Right cardiac atrium (tissue), 5 donors: ENCODE data around the gene CNGA2. TPM values are rescaled to one million over a fixed set of nuclear protein-coding genes. Genes with fewer than 3 reads are reported as not detected.

ENCODE experiments used
- ATAC-seq, 2 donors: fragments of 200-7000 bp; cut with Tn5 transposase; one replicate each; pipeline versions ENCODE4 v1.8.0 to v1.9.1; 2020; ENCODE audit warnings: moderate library complexity in 2 of 2, mild to moderate bottlenecking in 1 of 2
- DNase-seq, 3 donors: peaks; one replicate each; pipeline ENCODE4 v3.0.0-alpha.2; 2020
- H3K27ac ChIP-seq: one replicate; pipeline ENCODE4 v1.5.1; 2013; ENCODE audit warnings: mild to moderate bottlenecking, low read length, control low read depth, moderate library complexity
- H3K27me3 ChIP-seq: one replicate; pipeline ENCODE4 v1.6.1; 2013; ENCODE audit not compliant: control insufficient read depth, insufficient read depth
- H3K4me1 ChIP-seq: one replicate; pipeline ENCODE4 v1.6.1; 2013; ENCODE audit warnings: low read length; ENCODE audit not compliant: control insufficient read depth, insufficient read depth
- H3K4me3 ChIP-seq: one replicate; pipeline ENCODE4 v1.5.1; 2013; ENCODE audit warnings: low read length, control low read depth
- H3K9me3 ChIP-seq: one replicate; pipeline ENCODE4 v1.6.1; 2013; ENCODE audit warnings: low read length; ENCODE audit not compliant: control insufficient read depth
- WGBS: extraction: QIAGEN DNeasy Blood & Tissue Kit; methylation state at CpG from one replicate; pipeline ENCODE4 v1.1.7; 2013; 5-methylcytosine and 5-hydroxymethylcytosine counted together
- intact Hi-C, 4 donors: fragments of 100-400 bp; cut with DNase I; formaldehyde crosslinking; loops; one replicate each; pipeline versions ENCODE4 v1.11.0 to v1.14.0; 2022 to 2023
- polyA plus RNA-seq: library from polyadenylated mRNA; stranded (reverse); fragments of 200-250 nt; gene quantifications from one replicate; pipeline ENCODE4 v1.2.3, GENCODE V29; 2013
- total RNA-seq, 4 donors: library from RNA; stranded (reverse); fragmentation: NEBNext Ultra II Directional; extraction: Animal tissue kit (Norgen Biotek cat#: 25700); gene quantifications; one replicate each; pipeline ENCODE4 v1.2.1, GENCODE V29; 2021
- donor health status: healthy with polysubstance abuse.
- donor health status: DM: no; HTN: yes; CAD: no.
- donor health status: DM: no; HTN: no; CAD: no.
- donor health status: DM: no; HTN: yes; CAD: no; lungs with severe emphysema.
- donor health status: DM: yes; HTN: yes; CAD: no.

Gene CNGA2
- total and polyA plus RNA-seq, 5 donors = not detected

DNA sequence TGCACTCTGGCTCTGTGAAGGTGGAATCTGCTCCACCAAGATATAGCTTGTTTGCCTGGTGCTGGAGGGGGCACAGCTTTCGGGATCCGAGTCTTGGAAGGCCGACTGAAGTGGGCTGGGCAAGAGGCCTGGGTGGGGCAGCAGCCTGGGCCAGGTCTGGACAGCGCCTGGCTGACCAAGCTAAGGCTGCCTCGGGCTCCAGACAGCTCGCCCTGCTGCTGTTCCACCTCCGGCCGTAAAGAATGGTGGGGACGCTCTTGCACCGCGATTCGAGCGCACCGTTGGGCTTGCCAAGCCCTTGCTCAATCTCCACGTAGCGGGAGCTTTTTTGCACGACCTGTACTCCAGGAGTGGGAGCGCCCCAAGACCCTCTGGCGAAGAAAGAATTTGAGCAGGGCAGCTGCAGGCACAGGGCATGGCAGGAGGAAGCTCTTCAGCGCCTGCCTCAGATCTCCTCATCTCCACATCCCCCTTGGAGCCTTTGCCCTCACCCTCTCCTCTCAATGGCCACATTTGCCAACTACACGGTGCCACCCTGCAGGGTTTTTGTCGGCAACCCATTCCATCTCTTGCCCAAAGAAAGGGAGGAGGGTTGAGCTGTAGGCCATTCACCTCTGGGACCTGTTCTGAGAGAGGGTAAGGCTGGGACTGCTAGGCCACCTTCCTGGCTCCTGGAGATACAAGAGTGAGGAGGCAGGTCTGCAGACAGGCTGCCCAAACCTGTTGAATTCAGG lies 18.9 kb downstream of the CNGA2 start:
- H3K27me3 ChIP-seq = no peaks in the 10 kb centered on the region
- ATAC-seq = peak; percentile 88 to 90
- intact Hi-C loops = loop anchor here (2.0 to 10.0 kb wide), 4 partner anchors 874 to 1061 kb away; no protein-coding TSS in a partner anchor
- no peak overlapping the region for H3K27ac ChIP-seq
- no peak overlapping the region for H3K4me3 ChIP-seq
- DNase-seq = peak; percentile 49 to 79 (median 78)
- H3K9me3 ChIP-seq = no peaks in the 10 kb centered on the region
- no peaks in the 10 kb centered on the region for H3K4me1 ChIP-seq
- WGBS = 10% methylated on average over 22 of the region's 22 CpGs

DNA sequence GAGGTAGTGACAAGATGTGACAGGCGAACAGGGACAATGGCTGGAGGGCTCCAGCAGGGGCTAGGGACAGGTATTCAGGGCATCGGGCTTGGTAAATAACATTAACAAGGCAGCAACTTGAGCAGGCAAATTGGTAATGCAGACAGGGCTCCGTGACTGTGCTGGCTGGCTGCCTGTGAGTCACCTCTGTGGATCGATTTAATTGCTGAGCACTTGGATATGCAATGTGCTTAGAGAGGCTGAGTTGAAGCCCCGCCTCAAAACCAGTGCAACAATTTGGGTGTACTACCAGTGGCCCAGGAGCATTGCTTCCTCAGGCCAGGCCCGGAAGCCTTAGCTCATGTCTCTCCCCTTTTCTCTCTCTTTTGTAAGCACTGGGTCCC lies 19.5 kb downstream of the CNGA2 start:
- ATAC-seq (no peak), DNase-seq (peak in 1 of 3 donors; percentile 37)
- no peaks in the 10 kb centered on the region for H3K27me3 ChIP-seq
- 78% methylated on average over 6 of the region's 6 CpGs for WGBS
- intact Hi-C loops = loop anchor here (5.0 to 10.0 kb wide), 3 partner anchors 873 to 1061 kb away; no protein-coding TSS in a partner anchor
- H3K4me1 ChIP-seq = no peaks in the 10 kb centered on the region
- H3K4me3 ChIP-seq = no peak overlapping the region
- H3K9me3 ChIP-seq = no peaks in the 10 kb centered on the region
- no peak overlapping the region for H3K27ac ChIP-seq

DNA sequence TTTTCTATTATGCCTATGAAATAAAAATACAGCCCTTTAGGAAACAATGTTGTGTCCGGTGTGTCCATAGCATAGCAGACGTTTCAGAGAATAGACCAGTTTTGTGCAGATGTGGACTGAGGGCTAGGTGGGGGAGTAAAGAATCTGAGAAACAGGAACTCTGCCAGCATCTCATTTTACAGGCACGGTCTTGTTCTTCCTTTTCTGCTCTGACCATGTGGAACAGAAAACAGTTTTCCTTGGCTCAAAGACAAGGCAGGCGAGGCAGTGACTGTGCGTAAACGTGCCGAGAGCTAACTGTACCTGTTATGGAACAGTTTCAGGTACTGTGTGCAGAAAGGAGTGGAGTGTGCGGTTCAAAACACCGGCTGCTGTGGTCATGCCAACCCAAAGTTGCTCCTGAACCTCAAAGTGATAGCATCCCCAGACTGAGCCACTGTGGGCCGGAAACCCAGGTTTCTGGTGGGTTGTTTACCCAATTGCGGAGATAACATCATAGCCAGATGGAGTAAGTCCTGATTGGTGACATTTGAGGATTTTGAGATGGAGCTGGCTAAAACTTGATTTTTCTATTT lies 20.2 kb downstream of the CNGA2 start:
- H3K27me3 ChIP-seq = no peaks in the 10 kb centered on the region
- H3K4me3 ChIP-seq = no peak overlapping the region
- H3K27ac ChIP-seq = no peak overlapping the region
- ATAC-seq = no peak
- DNase-seq = no peak
- no peaks in the 10 kb centered on the region for H3K9me3 ChIP-seq
- intact Hi-C loops = loop anchor here (5.0 to 10.0 kb wide), 3 partner anchors 873 to 1060 kb away; no protein-coding TSS in a partner anchor
- no peaks in the 10 kb centered on the region for H3K4me1 ChIP-seq
- WGBS = 70% methylated on average over 11 of the region's 11 CpGs

DNA sequence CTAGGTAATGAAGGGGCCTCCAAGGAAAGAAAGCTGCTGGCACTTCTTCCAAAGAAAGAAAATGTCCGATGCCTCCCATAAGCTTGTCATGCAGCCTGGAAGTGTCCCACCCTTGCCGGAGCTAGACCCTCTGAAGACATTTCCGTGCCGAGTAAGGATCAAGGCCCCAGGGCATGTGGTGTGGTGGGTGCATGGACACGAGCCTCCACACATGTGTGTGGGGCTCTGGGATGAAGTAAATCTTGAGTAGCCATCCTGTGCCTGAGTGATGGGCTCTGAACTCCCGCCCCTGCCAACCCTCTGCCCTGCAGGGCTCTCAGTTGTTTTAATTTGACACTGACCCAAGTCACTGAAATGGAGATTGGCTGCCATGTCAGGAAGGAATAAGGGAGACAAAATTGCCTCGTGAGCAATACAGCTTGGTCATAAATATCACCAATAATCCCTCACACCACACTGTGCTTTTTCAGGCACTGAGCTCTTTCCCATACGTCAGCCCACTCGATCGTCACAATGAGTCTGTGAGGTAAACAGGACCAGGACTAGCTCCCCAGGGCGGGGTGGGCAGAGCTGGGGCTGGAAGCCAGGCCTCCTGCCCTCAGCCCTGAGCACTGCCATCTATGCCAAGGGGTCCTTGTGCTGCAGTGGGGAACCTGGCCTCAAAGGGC lies 24.6 kb downstream of the CNGA2 start:
- 90% methylated on average over 11 of the region's 11 CpGs for WGBS
- H3K27ac ChIP-seq = no peak overlapping the region
- intact Hi-C loops = loop anchor here in 1 of 4 donors (10.0 kb wide), 1 partner anchor 1056 kb away; no protein-coding TSS in a partner anchor

DNA sequence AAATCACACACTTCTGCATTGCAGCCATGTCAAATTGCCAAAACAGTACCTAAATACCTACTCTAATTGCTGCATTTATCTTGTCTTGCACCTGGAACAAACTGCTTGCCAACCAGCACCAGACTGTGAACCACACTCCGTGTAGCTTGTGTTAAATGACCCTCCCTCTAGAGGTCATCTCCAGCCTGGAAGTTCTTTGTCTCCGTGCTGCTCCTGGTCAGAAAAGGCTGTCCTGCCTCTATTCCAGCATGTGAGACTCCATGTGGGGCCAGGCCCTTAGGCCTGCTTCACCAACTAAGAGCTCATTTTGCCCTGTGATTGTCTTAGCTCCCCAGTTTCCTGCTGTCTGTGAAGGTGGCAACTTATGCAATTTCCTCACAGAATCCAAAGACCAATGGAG lies 28.3 kb downstream of the CNGA2 start:
- Histone ChIP-seq H3K4me3 (no peak overlapping the region), H3K27me3 (no peaks in the 10 kb centered on the region), H3K9me3 (no peaks in the 10 kb centered on the region), H3K4me1 (no peaks in the 10 kb centered on the region), H3K27ac (no peak overlapping the region)
- 42% methylated on average over 2 of the region's 2 CpGs for WGBS
- ATAC-seq (no peak), DNase-seq (no peak)
- intact Hi-C loops = no loop called here

More for the DNA sequence above, 24.6 kb downstream of the CNGA2 start:
- DNase-seq (no peak), ATAC-seq (no peak)
- Histone ChIP-seq H3K27me3 (no peaks in the 10 kb centered on the region), H3K4me3 (no peak overlapping the region), H3K9me3 (no peaks in the 10 kb centered on the region), H3K4me1 (no peaks in the 10 kb centered on the region)

DNA sequence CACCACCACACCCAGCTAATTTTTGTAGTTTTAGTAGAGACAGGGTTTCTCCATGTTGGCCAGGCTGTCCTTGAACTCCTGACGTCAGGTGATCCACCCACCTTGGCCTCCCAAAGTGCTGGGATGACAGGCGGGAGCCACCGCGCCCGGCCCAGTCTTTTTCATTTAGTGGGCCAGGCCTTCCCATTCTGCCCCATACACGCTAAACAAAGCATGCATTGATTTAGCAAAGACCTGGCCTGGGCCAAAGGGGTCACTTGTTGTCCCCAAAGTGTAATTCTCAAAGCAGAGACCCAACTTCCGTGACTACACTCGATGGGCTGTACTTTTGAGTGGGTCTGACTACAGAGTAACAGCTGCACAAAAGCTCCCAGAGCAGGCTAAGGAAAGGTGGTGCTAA lies 29.2 kb downstream of the CNGA2 start:
- WGBS = 95% methylated on average over 8 of the region's 8 CpGs
- Histone ChIP-seq H3K4me3 (no peak overlapping the region), H3K27me3 (no peaks in the 10 kb centered on the region), H3K9me3 (no peaks in the 10 kb centered on the region), H3K4me1 (no peaks in the 10 kb centered on the region), H3K27ac (no peak overlapping the region)
- ATAC-seq (no peak), DNase-seq (no peak)
- intact Hi-C loops = no loop called here

DNA sequence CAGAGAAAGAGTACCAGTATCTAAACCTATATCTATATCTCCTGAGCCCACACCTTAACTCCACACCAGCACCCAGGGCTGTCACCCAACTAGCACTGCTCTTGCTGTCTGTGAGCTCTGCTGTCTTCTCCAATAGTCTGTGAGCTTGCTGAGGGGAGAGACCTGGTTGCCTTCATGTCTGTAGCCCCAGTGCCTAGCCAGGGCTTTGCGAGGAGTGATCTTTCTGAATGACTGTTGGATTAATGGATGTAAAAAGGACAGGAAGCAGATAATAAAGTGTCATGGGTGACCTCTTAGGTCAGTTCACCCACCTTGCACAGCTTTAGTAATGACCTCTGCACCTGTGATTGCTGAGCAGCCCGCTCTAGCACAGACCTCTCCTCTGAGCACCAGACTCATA lies 30.5 kb downstream of the CNGA2 start:
- H3K4me3 ChIP-seq = no peak overlapping the region
- DNase-seq (no peak), ATAC-seq (no peak)
- no peaks in the 10 kb centered on the region for H3K9me3 ChIP-seq
- 93% methylated on average over 2 of the region's 2 CpGs for WGBS
- H3K27ac ChIP-seq = no peak overlapping the region
- H3K27me3 ChIP-seq = no peaks in the 10 kb centered on the region
- no peaks in the 10 kb centered on the region for H3K4me1 ChIP-seq
- intact Hi-C loops = no loop called here

DNA sequence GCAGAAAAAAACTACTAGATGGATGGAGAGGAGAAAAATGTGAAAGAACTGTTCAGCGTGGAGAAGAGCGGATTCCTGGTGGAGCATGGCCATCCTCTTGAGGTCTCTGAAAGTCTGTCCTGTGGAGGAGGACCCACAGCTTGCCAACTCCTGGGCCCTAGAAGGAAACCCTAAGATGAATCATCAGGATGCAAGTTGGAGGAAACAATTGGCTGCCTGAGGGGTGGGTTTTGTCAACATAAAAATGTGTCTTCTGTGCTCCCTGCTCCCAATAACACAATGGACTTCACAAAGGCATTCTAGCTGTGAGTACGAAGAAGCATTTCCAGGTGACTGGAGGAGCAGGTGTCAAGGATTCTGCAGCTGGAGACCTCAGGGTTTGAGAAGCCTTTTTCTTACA lies 37.2 kb downstream of the CNGA2 start:
- Histone ChIP-seq H3K4me3 (no peak overlapping the region), H3K27ac (no peak overlapping the region), H3K4me1 (no peaks in the 10 kb centered on the region), H3K27me3 (no peaks in the 10 kb centered on the region), H3K9me3 (no peaks in the 10 kb centered on the region)
- ATAC-seq (no peak), DNase-seq (no peak)
- intact Hi-C loops = no loop called here
- 78% methylated on average over 3 of the region's 3 CpGs for WGBS

DNA sequence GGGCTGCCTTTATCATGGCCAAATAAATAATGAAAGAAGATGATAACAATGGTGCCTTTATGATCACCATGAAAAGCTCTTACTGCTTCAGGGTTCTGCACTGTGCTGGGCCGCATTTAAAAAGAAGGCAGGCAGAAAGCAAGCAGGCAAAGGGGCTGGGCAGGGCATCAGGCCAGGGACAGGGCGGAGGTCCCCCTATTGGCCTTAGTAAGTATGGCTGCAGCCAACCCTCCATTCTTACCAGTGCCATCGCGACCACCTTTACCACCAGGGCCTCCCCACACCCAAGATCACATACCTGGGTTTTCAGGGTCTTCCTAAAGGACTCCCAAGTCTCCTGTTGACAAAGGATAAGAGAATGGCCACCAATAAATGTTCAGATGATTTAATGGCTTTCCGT lies 38.9 kb downstream of the CNGA2 start:
- intact Hi-C loops = no loop called here
- DNase-seq (no peak), ATAC-seq (no peak)
- 84% methylated on average over 5 of the region's 5 CpGs for WGBS
- H3K9me3 ChIP-seq = no peaks in the 10 kb centered on the region
- H3K4me1 ChIP-seq = no peaks in the 10 kb centered on the region
- no peak overlapping the region for H3K4me3 ChIP-seq
- H3K27ac ChIP-seq = no peak overlapping the region
- no peaks in the 10 kb centered on the region for H3K27me3 ChIP-seq

DNA sequence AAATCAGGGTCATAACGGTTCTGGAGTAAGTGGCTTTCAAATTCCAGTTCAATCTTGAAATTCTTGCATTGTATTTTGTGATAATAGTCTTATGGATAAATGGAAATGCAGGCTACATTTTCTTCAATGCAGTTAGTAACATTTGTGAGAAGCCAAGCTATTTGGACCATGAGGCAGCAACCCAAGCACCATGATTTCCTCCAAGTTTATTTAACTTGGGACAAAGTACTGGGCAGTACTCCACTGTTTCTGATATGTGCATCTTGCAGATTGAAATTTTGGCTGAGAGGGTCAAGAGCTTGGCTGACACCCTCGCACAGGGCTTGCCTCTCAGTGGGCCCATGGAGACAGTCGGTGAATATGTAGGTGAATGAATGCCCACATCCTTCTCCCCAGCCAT lies 39.9 kb downstream of the CNGA2 start:
- Histone ChIP-seq H3K4me3 (no peak overlapping the region), H3K27me3 (no peaks in the 10 kb centered on the region), H3K9me3 (no peaks in the 10 kb centered on the region), H3K4me1 (no peaks in the 10 kb centered on the region), H3K27ac (no peak overlapping the region)
- peak in 1 of 2 donors; percentile 36 for ATAC-seq
- intact Hi-C loops = no loop called here
- 55% methylated on average over 3 of the region's 3 CpGs for WGBS
- peak in 1 of 3 donors; percentile 53 for DNase-seq

DNA sequence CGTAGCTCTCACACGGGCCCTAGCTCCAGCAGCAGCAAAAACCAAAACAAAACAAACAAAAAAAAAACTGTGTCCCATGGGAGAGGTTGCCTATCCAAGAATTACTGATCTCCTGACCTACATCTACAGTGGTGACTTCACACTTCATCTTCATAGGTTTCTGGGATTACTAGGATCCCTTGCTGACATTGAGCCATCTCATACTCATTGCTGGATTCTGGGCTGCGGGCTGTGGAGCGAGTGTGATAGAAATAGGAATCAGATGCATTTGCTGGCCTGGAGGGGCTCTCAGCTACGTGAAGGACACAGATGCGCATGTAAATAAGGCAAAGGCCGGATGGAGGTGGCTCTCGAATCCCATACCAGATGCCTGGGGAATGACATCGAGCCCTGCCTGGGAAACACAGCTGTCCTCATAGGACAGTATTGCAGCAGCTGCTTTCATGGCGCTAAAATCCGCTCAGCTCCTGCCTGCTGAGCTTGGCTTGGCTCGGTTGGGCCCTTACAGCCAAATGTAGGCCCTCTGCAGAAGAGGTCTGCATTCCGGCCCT lies 41.7 kb downstream of the CNGA2 start:
- H3K9me3 ChIP-seq = no peaks in the 10 kb centered on the region
- H3K4me1 ChIP-seq = no peaks in the 10 kb centered on the region
- intact Hi-C loops = no loop called here
- H3K27me3 ChIP-seq = no peaks in the 10 kb centered on the region
- ATAC-seq (peak in 1 of 2 donors; percentile 40), DNase-seq (peak in 1 of 3 donors; percentile 54)
- H3K27ac ChIP-seq = no peak overlapping the region
- no peak overlapping the region for H3K4me3 ChIP-seq
- WGBS = 53% methylated on average over 13 of the region's 13 CpGs
